Psoas muscle (tissue), 8 donors: Measurements from ENCODE around the gene DGKB. TPM values are rescaled to one million over a fixed set of nuclear protein-coding genes. Genes with fewer than 3 reads are reported as not detected.

ENCODE experiments used
- ATAC-seq, 4 donors: fragments of 200-7000 bp; cut with Tn5 transposase; one replicate each; pipeline ENCODE4 v1.9.1; 2020; ENCODE audit warnings: moderate library complexity in 3 of 4, mild to moderate bottlenecking in 2 of 4
- DNase-seq, 2 donors: peaks; one replicate each; pipeline ENCODE4 v3.0.0-alpha.2; 2020
- H3K27ac ChIP-seq: fragments of 200-600 bp; one replicate; pipeline ENCODE4 v1.8.0; 2022
- H3K27me3 ChIP-seq, 3 donors: fragments of 200-600 bp in 1 of 3; one replicate each; pipeline versions ENCODE4 v1.6.1 to v1.8.0; 2013 to 2022; ENCODE audit warnings: low read length in 2 of 3, mild to moderate bottlenecking in 2 of 3, moderate library complexity in 1 of 3; ENCODE audit not compliant: insufficient read depth in 3 of 3
- H3K36me3 ChIP-seq, 2 donors: fragments of 200-600 bp in 1 of 2; one replicate each; pipeline versions ENCODE4 v1.6.1 to v1.8.0; 2013 to 2022; ENCODE audit warnings: low read depth in 1 of 2, mild to moderate bottlenecking in 1 of 2, moderate library complexity in 1 of 2; ENCODE audit not compliant: insufficient read depth in 1 of 2
- H3K4me1 ChIP-seq: fragments of 200-600 bp; one replicate; pipeline ENCODE4 v1.8.0; 2022
- H3K4me3 ChIP-seq: fragments of 200-600 bp; one replicate; pipeline ENCODE4 v1.8.0; 2022; ENCODE audit warnings: mild to moderate bottlenecking
- H3K9me3 ChIP-seq: fragments of 200-600 bp; one replicate; pipeline ENCODE4 v1.8.0; 2022
- WGBS, 3 donors: extraction: QIAGEN DNeasy Blood & Tissue Kit; methylation state at CpG; one replicate each; pipeline versions ENCODE4 v1.1.6 to v1.1.7; 2013; 5-methylcytosine and 5-hydroxymethylcytosine counted together
- intact Hi-C, 2 donors: fragments of 100-400 bp; cut with DNase I; formaldehyde crosslinking; loops; one replicate each; pipeline versions ENCODE4 v1.11.0 to v1.14.2; 2022
- polyA plus RNA-seq, 3 donors: library from polyadenylated mRNA; stranded (reverse); fragments of 200-250 nt; gene quantifications; one replicate each; pipeline ENCODE4 v1.2.3, GENCODE V29; 2013
- total RNA-seq, 4 donors: library from RNA; stranded (reverse); fragmentation: NEBNext Ultra II Directional in 2 of 4; extraction: Animal tissue kit (Norgen Biotek cat#: 25700) in 2 of 4; gene quantifications; one replicate each; pipeline versions ENCODE4 v1.2.1 to v1.2.4, GENCODE V29; 2021 to 2023
- TF ChIP-seq, protein P1 (sequence below): fragments of 200-600 bp; IDR thresholded peaks from one replicate; pipeline ENCODE4 v1.8.0; 2022; ENCODE audit warnings: antibody characterized with exemption
- donor health status: healthy with polysubstance abuse.
- donor health status: DM: no; HTN: no; CAD: no; lungs with moderate emphysema.
- donor health status: Bipolar disorder and iron deficiency.
- donor health status: healthy.
- donor health status: DM: yes; HTN: yes; CAD: no.
- donor health status: DM: no; HTN: no; CAD: no.
- donor health status: DM: no; HTN: no; CAD: no.
- donor health status: DM: yes; HTN: yes; CAD: no.

DGKB gene
- total and polyA plus RNA-seq, 7 donors = 0.01 to 0.26 (median 0.04) TPM; not detected in 2

GRCh38 chr7:14542624-14543023 lies 359.9 kb downstream of the DGKB start:
- no peaks in the 10 kb centered on the region for H3K4me1 ChIP-seq

DNA sequence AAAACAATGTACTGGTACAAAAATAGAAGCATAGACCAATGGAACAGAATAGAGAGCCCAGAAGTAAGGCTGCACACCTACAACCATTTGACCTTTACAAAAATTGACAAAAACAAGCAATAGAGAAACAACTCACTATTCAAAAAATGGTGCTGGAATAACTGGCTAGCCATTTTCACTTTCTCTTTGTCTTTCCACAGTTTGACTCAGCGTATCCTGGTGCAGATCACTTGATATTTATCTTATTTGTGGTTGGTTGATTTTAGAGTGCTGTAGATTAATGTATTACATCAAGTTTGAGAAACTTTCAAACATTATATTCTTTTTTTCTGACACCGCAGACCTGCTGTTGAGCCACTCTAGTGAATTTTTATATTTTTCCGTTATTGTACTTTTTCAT lies 381.4 kb downstream of the DGKB start:
- intact Hi-C loops = no loop called here
- Histone ChIP-seq H3K9me3 (no peaks in the 10 kb centered on the region), H3K27me3 (no peaks in the 10 kb centered on the region), H3K36me3 (no peaks in the 10 kb centered on the region), H3K4me1 (no peaks in the 10 kb centered on the region), H3K27ac (no peak overlapping the region), H3K4me3 (no peak overlapping the region)
- DNase-seq (no peak), ATAC-seq (no peak)
- WGBS, 3 donors = 91 to 97% (median 94%) methylated on average over 3 of the region's 3 CpGs
- TF ChIP-seq, protein P1, sequence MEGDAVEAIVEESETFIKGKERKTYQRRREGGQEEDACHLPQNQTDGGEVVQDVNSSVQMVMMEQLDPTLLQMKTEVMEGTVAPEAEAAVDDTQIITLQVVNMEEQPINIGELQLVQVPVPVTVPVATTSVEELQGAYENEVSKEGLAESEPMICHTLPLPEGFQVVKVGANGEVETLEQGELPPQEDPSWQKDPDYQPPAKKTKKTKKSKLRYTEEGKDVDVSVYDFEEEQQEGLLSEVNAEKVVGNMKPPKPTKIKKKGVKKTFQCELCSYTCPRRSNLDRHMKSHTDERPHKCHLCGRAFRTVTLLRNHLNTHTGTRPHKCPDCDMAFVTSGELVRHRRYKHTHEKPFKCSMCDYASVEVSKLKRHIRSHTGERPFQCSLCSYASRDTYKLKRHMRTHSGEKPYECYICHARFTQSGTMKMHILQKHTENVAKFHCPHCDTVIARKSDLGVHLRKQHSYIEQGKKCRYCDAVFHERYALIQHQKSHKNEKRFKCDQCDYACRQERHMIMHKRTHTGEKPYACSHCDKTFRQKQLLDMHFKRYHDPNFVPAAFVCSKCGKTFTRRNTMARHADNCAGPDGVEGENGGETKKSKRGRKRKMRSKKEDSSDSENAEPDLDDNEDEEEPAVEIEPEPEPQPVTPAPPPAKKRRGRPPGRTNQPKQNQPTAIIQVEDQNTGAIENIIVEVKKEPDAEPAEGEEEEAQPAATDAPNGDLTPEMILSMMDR = no peak

More at GRCh38 chr7:14542624-14543023, 359.9 kb downstream of the DGKB start:
- Histone ChIP-seq H3K4me3 (no peak overlapping the region), H3K27me3 (no peaks in the 10 kb centered on the region), H3K9me3 (no peaks in the 10 kb centered on the region), H3K27ac (no peak overlapping the region), H3K36me3 (no peaks in the 10 kb centered on the region)
- TF ChIP-seq, protein P1 = no peak
- WGBS, 3 donors = 77 to 84% (median 81%) methylated on average over 5 of the region's 5 CpGs
- intact Hi-C loops = no loop called here
- ATAC-seq = no peak
- no peak for DNase-seq

DNA sequence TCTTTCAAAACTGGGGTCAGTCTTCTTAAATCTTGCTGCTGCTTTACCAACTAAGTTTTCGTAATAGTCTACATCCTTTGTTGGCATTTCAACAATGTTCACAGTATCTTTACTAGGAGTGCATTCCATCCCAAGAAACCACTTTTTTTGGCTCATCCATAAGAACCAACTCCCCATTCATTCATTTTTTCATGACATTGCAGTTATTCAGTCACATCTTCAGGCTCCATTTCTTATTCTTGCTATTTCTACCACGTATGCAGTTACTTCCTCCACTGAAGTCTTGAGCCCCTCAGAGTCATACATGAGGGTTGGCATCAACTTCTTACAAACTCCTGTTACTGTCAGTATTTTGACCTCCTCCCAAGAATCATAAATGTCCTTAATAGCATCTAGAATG lies 392.3 kb downstream of the DGKB start:
- Histone ChIP-seq H3K4me3 (no peak overlapping the region), H3K4me1 (no peaks in the 10 kb centered on the region), H3K36me3 (no peaks in the 10 kb centered on the region), H3K27ac (no peak overlapping the region), H3K9me3 (no peaks in the 10 kb centered on the region), H3K27me3 (no peaks in the 10 kb centered on the region)
- TF ChIP-seq, protein P1 = no peak
- WGBS, 3 donors = 84 to 92% (median 85%) methylated on average over 2 of the region's 2 CpGs
- DNase-seq (no peak), ATAC-seq (no peak)
- intact Hi-C loops = no loop called here

DNA sequence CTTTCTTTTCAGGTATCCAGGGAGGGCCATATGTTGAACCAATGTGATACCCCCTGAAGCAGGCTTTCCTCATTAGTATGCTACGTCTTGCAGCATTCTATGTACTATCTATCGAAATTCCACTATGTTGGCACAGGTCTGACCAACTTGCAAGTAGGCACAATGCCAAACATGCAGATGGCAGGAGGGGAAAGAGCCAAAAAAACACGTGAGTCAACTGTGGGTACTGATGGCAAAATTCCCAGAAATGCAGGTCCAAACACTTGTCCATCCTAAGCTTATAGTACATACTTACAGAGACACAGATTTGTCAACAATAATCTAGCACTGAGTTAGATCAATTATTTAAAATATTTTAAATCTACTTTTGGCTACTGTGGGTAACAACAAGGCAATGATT lies 394.9 kb downstream of the DGKB start:
- H3K4me1 ChIP-seq = no peaks in the 10 kb centered on the region

GRCh38 chr7:14505906-14506305 lies 396.6 kb downstream of the DGKB start:
- WGBS, 3 donors = 56 to 71% (median 64%) methylated on average over 2 of the region's 2 CpGs
- Histone ChIP-seq H3K27ac (no peak overlapping the region), H3K36me3 (no peaks in the 10 kb centered on the region), H3K27me3 (no peaks in the 10 kb centered on the region), H3K9me3 (no peaks in the 10 kb centered on the region), H3K4me1 (no peaks in the 10 kb centered on the region), H3K4me3 (no peak overlapping the region)
- ATAC-seq (no peak), DNase-seq (no peak)
- intact Hi-C loops = no loop called here
- TF ChIP-seq, protein P1 = no peak

More for the DNA sequence above, 394.9 kb downstream of the DGKB start:
- Histone ChIP-seq H3K9me3 (no peaks in the 10 kb centered on the region), H3K27ac (no peak overlapping the region), H3K27me3 (no peaks in the 10 kb centered on the region), H3K4me3 (no peak overlapping the region), H3K36me3 (no peaks in the 10 kb centered on the region)
- intact Hi-C loops = no loop called here
- no peak for DNase-seq
- whole genome bisulfite sequencing, 3 donors = 20 to 25% (median 21%) methylated on average over 3 of the region's 3 CpGs
- TF ChIP-seq, protein P1 = no peak
- ATAC-seq = no peak
